ENCODE results near the gene PIK3R4.
A peak's percentile ranks its signal among the peaks of the same experiment; 100 is the strongest.

Gene PIK3R4

DNA sequence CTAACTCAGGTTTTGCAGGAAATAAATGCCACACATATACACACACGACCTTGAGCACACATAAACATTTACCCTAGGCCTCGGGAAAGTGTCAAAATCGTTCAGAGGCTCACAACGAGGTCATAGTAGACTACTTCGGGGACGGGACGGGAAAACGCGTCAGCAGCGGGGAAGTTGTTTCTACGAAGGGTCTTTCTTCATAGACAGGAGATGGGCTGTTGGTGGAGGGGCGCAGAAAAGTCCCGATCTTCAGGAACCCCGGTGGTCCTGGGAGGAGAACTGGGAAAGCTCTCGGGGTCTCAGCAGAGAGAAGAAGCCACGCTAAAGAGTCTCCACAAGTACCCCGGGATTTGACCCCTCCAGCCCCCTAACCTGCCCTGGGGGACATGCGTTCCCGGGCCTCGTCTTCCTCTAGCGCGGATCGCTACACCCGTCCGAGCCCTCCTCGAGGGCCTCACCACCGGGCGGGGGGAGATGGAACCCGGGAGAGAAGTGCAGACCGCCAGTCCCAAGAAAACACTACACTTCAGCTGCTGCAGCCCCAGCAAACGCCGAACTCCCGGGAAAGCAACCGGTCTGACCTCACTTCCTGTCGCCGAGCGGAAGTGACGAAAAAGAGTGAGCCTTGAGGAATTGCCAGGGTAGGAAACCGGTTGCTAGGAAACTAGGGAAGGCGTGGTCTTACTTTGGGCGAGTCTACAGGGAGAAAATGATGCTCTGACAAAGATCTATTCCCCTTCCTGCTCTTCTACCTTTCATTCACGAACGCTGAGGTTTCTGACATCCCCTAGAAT is at the start of gene PIK3R4:
Gene PIK3R4 (minus strand): TSS at position 584 of the 794 bp plus-strand sequence. CDS start 1,611 bp downstream, outside the sequence.
- peak; percentile 88 for DNase-seq

- DNase-seq = no peak
Measured at GRCh38 chr3:130795396-130795795, 48.8 kb upstream of the PIK3R4 start.

GRCh38 chr3:130792246-130792645 is 45.6 kb upstream of the PIK3R4 start:
- DNase-seq = no peak

GRCh38 chr3:130789782-130790322 is 43.2 kb upstream of the PIK3R4 start:
- DNase-seq = no peak

DNA sequence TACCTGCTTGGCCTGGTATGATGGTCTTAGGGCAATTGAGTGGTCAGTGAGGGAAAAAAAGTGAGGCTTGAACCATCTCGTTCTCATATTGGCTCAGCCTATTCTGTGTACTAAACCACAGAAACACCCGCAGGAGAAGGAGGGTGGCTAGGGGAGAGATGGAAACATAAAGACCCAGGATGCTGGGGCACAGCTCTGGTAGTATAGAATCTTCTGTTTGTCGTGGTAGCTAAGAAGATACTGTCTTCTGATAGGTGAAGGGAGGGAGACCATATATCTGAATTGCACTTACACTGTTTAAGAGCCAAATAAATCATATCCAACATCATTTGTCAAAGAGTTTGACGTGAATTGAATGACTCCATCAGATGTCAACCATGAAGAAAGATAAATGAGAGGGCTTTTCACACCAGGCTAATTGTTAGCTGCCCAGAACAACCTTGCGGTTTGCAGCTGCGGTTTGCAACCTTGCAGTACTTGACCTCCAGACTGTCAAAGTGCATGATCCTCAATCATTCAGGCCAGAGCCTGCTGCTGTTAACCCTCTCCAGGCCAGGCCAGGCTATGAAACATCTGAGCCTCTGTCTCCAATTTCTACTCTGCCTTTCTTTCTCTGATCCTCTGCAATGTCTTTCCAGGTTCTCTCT is 40.9 kb upstream of the PIK3R4 start:
- DNase-seq = no peak

GRCh38 chr3:130786306-130786705 is 39.7 kb upstream of the PIK3R4 start:
- DNase-seq = no peak

DNA sequence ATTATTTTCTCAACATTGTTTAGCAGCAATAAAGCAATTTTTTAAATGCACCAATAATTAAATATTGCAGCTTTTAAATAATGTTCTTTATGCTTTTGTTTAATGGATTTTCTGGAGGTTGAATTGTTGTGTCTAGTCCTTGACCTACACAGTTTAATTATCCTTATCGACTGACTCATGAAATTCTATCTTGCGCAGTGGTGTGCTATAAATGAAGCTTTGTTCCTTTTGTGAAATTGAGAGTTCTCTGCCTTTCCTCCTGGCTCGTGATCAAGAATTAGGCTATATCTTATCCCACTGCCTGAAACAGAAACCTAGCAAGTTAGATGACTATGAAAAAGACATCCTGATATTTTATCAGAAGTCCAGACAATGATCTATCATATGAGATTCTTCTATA is 37.0 kb upstream of the PIK3R4 start:
- no peak for DNase-seq

DNA sequence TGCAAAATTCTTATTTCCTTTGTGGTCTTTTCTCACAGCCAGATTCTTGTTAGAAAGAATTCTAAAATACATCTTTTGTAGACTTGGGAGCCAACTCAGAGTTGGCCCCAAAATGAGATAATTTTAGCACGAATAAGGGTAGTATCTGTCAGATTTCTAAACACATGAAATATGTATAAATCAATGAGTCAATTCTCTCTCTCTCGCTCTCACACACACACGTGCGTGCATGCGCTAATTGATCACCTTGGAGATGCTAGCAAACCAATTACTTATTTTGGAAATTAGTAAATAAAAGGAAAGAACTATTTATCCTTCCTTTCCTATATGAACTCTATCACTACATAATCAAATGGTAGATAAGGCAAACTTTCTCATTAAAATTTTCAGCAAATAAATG is 32.9 kb upstream of the PIK3R4 start:
- DNase-seq = no peak

DNA sequence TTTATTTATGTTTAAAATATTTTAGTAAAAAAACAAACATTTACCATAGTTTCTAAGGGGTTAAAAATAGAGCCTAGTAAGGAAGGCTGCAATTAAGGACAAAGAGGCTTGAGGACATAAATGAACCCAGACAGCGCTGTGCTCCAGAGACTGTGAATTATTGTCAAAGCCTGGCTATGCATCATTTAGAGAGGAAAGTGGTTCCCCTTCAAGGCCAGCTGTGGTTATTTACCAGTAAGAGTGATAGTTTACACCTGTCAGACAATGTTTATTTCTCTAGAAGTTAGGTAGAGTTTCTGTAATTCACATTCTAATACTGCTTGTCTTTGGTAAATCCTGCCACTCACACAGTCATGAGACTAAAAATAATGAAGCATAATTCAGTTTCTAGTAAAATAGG is 32.4 kb upstream of the PIK3R4 start:
- DNase-seq = no peak

- no peak for DNase-seq
Measured at GRCh38 chr3:130773366-130773765, 26.7 kb upstream of the PIK3R4 start.

DNA sequence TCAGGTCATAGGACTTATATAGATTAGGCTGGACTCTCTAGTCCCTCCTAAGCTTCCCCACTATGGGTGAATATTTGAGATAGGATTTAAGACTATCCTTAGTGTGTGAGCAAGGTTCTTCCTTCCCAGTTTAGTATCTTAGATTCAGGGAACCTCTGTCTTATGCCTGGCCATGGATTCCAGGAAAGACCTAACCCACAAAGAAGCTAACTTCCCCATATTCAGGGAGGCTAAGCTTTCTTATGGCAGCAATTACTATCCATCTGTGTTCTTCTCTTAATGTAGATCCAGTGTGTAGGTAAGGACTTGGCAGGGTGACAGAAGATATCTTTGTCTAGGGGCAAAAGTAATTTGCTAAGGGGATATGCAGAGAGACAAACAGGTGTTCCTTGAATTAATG is 25.5 kb upstream of the PIK3R4 start:
- no peak for DNase-seq

- DNase-seq = no peak
Measured at GRCh38 chr3:130770644-130771043, 24.0 kb upstream of the PIK3R4 start.

DNA sequence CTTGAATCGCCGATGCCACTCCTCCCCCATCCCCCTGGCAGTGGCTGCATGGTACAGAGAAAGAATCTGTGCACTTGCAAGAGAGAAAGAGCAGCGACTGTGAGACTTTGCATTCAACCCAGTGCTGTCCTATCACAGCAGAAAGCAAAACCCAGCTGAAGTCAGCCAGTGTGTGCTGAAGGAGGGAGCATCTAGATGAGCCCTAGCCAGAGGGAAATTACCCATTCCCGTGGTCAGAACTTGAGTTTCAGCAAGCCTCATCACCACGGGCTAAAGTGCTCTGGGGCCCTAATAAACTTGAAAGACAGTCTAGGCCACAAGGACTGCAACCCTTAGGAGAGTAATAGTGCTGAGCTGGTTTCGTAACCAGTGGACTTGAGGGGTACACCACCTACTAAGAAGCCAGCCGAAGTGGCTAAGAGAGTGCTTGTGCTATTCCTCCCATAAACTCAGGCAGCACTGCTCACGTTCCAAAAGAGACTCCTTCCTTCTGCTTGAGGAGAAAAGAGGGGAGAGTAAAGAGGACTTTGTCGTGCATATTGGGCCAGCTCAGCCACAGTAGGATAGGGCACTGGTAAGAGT is 15.2 kb upstream of the PIK3R4 start:
- DNase-seq = no peak

DNA sequence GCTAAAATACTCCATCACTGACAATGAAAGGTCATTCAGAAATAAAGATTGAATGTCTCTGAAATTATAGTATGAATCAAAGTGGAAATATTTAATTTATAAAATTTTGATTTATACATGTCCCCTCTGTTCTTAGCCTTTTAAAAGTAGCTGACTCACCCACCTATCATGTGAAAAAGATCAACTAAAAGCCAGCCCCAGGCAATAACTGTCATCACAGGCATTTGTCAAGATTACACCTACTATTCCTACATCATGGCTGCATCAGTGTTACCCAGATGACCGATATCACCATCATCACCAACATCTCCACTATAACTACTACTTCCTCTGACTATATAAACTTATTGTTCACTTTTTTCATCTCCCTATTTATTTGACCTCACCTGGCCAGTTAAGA is 14.3 kb upstream of the PIK3R4 start:
- no peak for DNase-seq

GRCh38 chr3:130759692-130760338 is 13.2 kb upstream of the PIK3R4 start:
- DNase-seq = no peak

GRCh38 chr3:130758624-130759369 is 12.2 kb upstream of the PIK3R4 start:
- no peak for DNase-seq

DNA sequence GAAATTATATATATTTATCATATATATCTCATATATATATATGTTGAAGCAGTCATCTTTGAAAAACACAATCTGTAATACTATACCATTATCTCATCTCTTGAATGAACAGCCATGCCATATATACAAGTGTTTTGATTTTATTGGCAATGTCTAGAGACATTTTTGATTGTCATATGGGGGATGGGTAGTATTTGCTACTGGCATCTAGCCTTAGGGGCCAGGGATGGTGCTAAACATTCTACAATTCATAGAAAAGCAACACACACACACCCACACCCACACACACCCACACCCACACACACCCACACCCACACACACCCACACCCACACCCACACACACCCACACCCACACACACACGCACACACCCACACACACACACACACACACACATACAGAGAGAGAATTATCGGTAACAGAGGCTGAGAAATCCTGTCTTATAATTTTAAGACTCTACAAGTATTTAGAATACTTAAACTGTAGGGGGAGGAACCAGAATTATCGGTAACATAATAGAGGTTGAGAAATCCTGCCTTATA is 11.1 kb upstream of the PIK3R4 start:
- DNase-seq = no peak

DNA sequence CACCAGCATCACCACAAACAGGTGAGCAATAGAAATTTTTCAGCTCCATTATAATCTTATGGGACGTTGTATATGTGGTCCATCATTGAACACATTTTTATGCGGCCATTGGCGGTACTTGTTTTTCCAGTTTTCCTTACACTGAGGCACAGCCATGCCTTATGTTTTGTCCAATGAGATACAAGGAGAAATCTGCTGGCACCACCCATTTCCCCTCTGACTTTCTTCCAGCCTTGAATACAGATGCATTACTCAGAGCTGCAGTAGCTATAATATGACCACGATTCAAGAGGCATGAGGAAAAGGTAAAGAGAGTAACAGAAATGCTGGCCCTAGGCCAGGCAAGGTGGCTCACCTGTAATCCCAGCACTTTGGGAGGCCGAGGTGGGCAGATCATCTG is 9.0 kb upstream of the PIK3R4 start:
- DNase-seq = no peak

DNA sequence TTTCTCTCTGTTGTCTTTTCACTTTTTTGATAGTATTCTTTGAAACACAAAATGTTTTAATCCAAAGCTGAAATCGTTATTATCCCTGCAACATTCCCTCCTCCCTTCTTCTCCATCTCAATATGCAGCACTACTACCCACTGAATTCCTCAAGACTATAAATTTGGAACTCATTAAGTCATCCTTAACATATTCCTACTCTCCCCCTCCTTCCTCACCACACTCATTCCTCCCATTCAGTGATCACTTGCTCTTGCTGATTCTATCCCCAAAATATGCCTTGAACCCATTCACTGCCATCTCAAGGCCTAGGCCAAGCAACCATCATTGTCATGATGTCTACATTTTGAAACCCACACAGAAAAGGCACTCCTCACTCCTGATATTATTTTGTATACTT is 2.4 kb upstream of the PIK3R4 start:
- no peak for DNase-seq

GRCh38 chr3:130748467-130748861 is 1.8 kb upstream of the PIK3R4 start:
- no peak for DNase-seq

GRCh38 chr3:130743354-130743753 is 3.3 kb downstream of the PIK3R4 start:
- DNase-seq = no peak

- DNase-seq = no peak
Measured at GRCh38 chr3:130741946-130742610, 4.6 kb downstream of the PIK3R4 start.
